Transverse colon (tissue), 4 donors: Measurements from ENCODE around the gene RPS6KA2. TPM values are rescaled to one million over a fixed set of nuclear protein-coding genes. Genes with fewer than 3 reads are reported as not detected.

Experiments
- DNase-seq: peaks from one replicate; pipeline ENCODE4 v3.0.0-alpha.2; 2019
- H3K27ac ChIP-seq, 4 donors: fragments of 200-600 bp; sonication (generic); 2 replicates each; pipeline ENCODE4 v1.5.1; 2016 to 2018; ENCODE audit warnings: inconsistent platforms in 4 of 4
- H3K27me3 ChIP-seq: fragments of 200-600 bp; sonication (generic); 2 replicates; pipeline ENCODE4 v1.5.1; 2017; ENCODE audit warnings: inconsistent platforms
- H3K36me3 ChIP-seq, 4 donors: fragments of 200-600 bp; sonication (generic); 2 replicates each; pipeline ENCODE4 v1.5.1; 2017 to 2019; ENCODE audit warnings: inconsistent platforms in 4 of 4
- H3K4me1 ChIP-seq, 4 donors: fragments of 200-600 bp; sonication (generic); 2 replicates each; pipeline ENCODE4 v1.5.1; 2017 to 2020; ENCODE audit warnings: inconsistent platforms in 4 of 4
- H3K4me3 ChIP-seq, 4 donors: fragments of 200-600 bp; sonication (generic); 1 replicate in 1 of 4; 2 replicates in 3 of 4; pipeline versions ENCODE4 v1.5.1 to v1.6.1; 2017 to 2019; ENCODE audit warnings: inconsistent platforms in 4 of 4
- H3K9me3 ChIP-seq, 2 donors: fragments of 200-600 bp; sonication (generic); 2 replicates each; pipeline ENCODE4 v1.5.1; 2017 to 2019; ENCODE audit warnings: inconsistent platforms in 2 of 2
- EP300 ChIP-seq: sonication (generic); formaldehyde crosslinking; IDR thresholded peaks from one replicate; pipeline ENCODE4 v1.6.1; 2017; ENCODE audit warnings: antibody characterized with exemption, low read depth
- POLR2A ChIP-seq: fragments of 450-650 bp; IDR thresholded peaks from one replicate; pipeline ENCODE4 v1.6.1; 2016; ENCODE audit warnings: antibody characterized with exemption, mild to moderate bottlenecking, moderate library complexity
- POLR2AphosphoS5 ChIP-seq, 3 donors: sonication (generic); formaldehyde crosslinking; IDR thresholded peaks; one replicate each; pipeline ENCODE4 v1.6.1; 2016; ENCODE audit warnings: antibody characterized with exemption in 3 of 3
- WGBS, 2 donors: methylation state at CpG; one replicate each; pipeline ENCODE4 v1.1.5; 2018; ENCODE audit warnings: low coverage in 1 of 2; 5-methylcytosine and 5-hydroxymethylcytosine counted together
- in situ Hi-C, 4 donors: fragments of 200-750 bp; cut with MboI; loops; one replicate each; pipeline versions ENCODE4 v1.15.0 to v1.15.1; 2017; ENCODE audit warnings: low sequenced_read_pairs in 3 of 4, low pct_ligation_motif_present in 1 of 4, low pct_unique_long_range_greater_than_20kb in 1 of 4
- intact Hi-C: fragments of 100-400 bp; cut with DNase I; formaldehyde crosslinking; loops from one replicate; pipeline ENCODE4 v1.15.1; 2023; ENCODE audit warnings: low total_unique reads
- total RNA-seq, 4 donors: library from RNA; depleted of rRNA; stranded (reverse); fragments of >200 nt; gene quantifications; one replicate each; pipeline ENCODE4 v1.1.0, GENCODE V29; 2016
- TF ChIP-seq, protein P1 (sequence below), 5 experiments: fragments of 200-600 bp in 3 of 5; fragments of 450-650 bp in 2 of 5; sonication (generic) in 3 of 5; IDR thresholded peaks; 1 replicate in 2 of 5; 2 replicates in 3 of 5; pipeline ENCODE4 v1.5.1; 2016 to 2017; ENCODE audit warnings: antibody characterized with exemption in 5 of 5, inconsistent platforms in 3 of 5, mild to moderate bottlenecking in 2 of 5, moderate library complexity in 1 of 5

RPS6KA2 gene
- total RNA-seq: 10 to 100 TPM in 3 of 4 donors, 1 to 10 TPM in 1; 9.6 to 41.1 (median 15.4) TPM

DNA sequence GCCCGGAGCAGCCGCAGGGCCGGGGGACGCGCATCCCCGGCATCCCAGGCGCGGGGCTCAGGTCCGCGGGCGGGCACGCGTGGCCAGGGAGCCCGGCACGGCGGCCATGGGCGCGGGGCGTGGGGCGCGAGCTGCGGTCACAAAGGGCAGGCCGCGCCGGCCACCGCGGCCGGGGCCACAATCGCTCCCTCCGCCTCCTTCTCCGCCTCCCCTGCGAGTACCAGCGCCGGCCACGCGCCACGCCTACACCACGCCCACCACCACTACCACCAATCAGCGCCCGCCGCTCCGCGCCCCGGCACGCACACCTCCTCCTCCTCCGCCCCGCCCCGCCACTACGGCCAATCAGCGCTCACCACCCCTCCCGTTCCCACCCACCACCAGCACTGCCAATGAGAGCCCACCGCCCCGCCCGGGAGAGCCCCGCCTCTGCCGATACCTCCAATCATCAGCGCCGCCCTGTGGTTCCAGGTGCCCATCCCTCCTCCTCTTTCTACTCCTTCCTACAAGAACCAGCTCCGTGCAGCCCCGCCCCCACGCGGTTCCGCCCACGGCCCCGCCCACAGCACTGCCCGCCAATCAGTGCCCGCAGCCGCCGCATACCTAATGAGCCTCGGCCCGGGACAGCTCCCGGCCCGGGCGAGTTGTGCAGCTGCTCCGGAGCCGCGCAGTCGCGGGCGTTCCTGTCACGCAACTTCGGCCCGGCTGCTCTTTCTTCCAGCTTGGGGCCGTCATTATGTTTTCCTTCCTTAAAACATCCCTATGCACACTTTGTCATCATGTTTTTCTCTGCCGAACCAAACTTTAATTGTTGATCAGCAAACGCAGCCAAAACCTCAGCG lies at the start of gene RPS6KA2:
Gene RPS6KA2, minus strand, starts transcription at position 219 of the 842 bp plus-strand sequence. CDS start 232 bp downstream, outside the sequence.
- in situ Hi-C loops (loop anchor here in 1 of 4 donors (25.0 kb wide), 1 partner anchor 360 kb away; the partner anchor contains the start of gene CEP43), intact Hi-C loops (loop anchor here (5.0 kb wide), 1 partner anchor 70 kb away; no protein-coding TSS in a partner anchor)
- 1% methylated on average over 56 of the region's 87 CpGs; no CpG with 5 or more reads in 1 of the 2 donors for WGBS, 2 donors
- H3K4me1 ChIP-seq: peaks cover 6 to 23% (median 13%) of the 10 kb centered on the region in 4 donors
- TF ChIP-seq, protein P1, sequence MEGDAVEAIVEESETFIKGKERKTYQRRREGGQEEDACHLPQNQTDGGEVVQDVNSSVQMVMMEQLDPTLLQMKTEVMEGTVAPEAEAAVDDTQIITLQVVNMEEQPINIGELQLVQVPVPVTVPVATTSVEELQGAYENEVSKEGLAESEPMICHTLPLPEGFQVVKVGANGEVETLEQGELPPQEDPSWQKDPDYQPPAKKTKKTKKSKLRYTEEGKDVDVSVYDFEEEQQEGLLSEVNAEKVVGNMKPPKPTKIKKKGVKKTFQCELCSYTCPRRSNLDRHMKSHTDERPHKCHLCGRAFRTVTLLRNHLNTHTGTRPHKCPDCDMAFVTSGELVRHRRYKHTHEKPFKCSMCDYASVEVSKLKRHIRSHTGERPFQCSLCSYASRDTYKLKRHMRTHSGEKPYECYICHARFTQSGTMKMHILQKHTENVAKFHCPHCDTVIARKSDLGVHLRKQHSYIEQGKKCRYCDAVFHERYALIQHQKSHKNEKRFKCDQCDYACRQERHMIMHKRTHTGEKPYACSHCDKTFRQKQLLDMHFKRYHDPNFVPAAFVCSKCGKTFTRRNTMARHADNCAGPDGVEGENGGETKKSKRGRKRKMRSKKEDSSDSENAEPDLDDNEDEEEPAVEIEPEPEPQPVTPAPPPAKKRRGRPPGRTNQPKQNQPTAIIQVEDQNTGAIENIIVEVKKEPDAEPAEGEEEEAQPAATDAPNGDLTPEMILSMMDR (IDR thresholded peaks at IDR 0.05): no peak
- peak; percentile 86 to 94 (median 91) for TF ChIP-seq POLR2AphosphoS5 (IDR thresholded peaks at IDR 0.05)
- TF ChIP-seq EP300: no peak
- TF ChIP-seq POLR2A: peak; percentile 80
- DNase-seq: peak; percentile 100
- H3K27me3 ChIP-seq: peaks cover 9% of the 10 kb centered on the region
- peak within 1 kb of the TSS; percentile 94 to 98 (median 96) for H3K27ac ChIP-seq
- H3K36me3 ChIP-seq: no peaks in the 10 kb centered on the region
- H3K4me3 ChIP-seq: peak within 1 kb of the TSS; percentile 64 to 85 (median 70)
- H3K9me3 ChIP-seq: no peaks in the 10 kb centered on the region

DNA sequence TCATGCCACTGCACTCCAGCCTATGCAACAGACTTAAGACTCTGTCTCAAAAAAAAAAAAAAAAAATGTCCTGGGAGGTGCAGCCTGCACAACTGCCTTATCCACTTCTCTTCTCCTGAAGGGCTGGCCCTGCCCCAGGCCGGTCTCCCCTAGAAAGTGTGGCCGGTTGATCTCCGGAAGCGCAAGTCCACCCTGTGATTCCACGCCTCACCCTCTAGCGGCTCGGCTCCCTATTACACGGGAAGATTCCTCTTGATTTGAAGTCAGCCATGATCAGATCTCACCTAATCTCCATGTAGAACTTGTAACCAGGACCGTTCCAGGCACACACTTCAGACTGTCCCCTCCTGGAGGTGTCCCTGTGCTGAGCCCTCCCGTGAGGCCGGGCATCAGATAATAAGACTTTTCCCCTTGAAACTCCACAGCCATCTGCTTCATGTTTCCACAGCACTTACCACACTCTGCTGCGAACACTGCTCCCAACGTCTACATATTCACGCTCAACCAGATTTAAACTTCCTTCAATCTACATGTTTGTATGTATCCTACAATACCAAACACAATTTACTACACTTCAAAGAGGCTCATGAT lies 49.3 kb upstream of the RPS6KA2 start:
- Histone ChIP-seq H3K36me3 (no peaks in the 10 kb centered on the region), H3K4me3 (no peak overlapping the region), H3K27me3 (no peaks in the 10 kb centered on the region), H3K27ac (no peak overlapping the region), H3K9me3 (no peaks in the 10 kb centered on the region), H3K4me1 (no peaks in the 10 kb centered on the region)
- TF ChIP-seq EP300 (no peak), POLR2AphosphoS5 (IDR thresholded peaks at IDR 0.05) (no peak), POLR2A (no peak)
- TF ChIP-seq, protein P1 (IDR thresholded peaks at IDR 0.05): no peak
- 91 to 95% methylated on average over 6 to 14 of the region's 14 CpGs for WGBS, 2 donors
- in situ Hi-C loops (no loop called here), intact Hi-C loops (no loop called here)
- no peak for DNase-seq

DNA sequence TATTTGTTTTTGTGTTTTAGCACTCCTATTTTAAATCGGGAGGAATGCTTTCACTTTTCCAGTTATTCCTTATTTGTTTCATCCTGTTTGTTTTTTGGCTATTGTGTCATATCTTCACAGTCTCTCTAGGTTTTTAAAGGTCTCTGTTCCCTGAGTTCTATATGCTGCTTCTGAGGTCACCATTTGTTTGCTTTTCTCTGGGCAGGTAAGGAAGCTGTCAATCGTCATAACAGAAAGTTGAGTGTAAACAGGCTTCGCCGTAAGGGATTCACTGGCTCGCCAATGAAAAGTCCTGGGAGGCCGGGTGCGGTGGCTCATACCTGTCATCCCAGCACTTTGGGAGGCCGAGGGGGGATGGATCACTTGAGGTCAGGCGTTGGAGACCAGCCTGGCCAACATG lies 48.7 kb upstream of the RPS6KA2 start:
- no peaks in the 10 kb centered on the region for H3K27me3 ChIP-seq
- H3K36me3 ChIP-seq: no peaks in the 10 kb centered on the region
- in situ Hi-C loops (no loop called here), intact Hi-C loops (no loop called here)
- WGBS, 2 donors: 72 to 75% methylated on average over 8 to 9 of the region's 9 CpGs
- no peaks in the 10 kb centered on the region for H3K9me3 ChIP-seq
- no peaks in the 10 kb centered on the region for H3K4me1 ChIP-seq
- no peak for DNase-seq
- H3K4me3 ChIP-seq: no peak overlapping the region
- TF ChIP-seq, protein P1 (IDR thresholded peaks at IDR 0.05): no peak
- no peak for TF ChIP-seq EP300
- no peak for TF ChIP-seq POLR2AphosphoS5 (IDR thresholded peaks at IDR 0.05)
- no peak for TF ChIP-seq POLR2A
- no peak overlapping the region for H3K27ac ChIP-seq

DNA sequence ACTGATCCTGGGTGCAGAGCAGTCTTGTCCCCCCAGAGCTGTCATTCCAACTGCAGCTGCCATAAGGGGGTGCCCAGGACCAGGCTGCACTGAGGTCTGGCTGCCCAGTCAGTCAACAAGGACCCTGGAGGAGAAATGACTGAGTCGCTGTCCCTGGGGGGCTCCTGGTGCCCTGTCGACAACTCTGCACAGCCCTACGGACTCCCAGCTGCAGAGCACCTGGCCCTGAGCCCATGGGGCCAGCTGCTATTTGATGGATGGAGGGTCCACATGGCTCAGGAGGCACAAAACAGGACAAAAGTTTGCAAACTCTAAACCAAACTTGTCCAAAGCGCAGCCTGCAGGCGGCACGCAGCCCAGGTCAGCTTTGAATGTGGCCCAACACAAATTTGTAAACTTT lies 46.3 kb upstream of the RPS6KA2 start:
- WGBS, 2 donors: 79 to 85% methylated on average over 3 to 6 of the region's 6 CpGs
- H3K4me1 ChIP-seq: no peaks in the 10 kb centered on the region
- H3K27me3 ChIP-seq: no peaks in the 10 kb centered on the region
- intact Hi-C loops (no loop called here), in situ Hi-C loops (no loop called here)
- no peaks in the 10 kb centered on the region for H3K9me3 ChIP-seq
- no peak for DNase-seq
- no peaks in the 10 kb centered on the region for H3K36me3 ChIP-seq
- H3K27ac ChIP-seq: no peak overlapping the region
- TF ChIP-seq EP300 (no peak), POLR2AphosphoS5 (IDR thresholded peaks at IDR 0.05) (no peak), POLR2A (no peak)
- TF ChIP-seq, protein P1 (IDR thresholded peaks at IDR 0.05): no peak
- no peak overlapping the region for H3K4me3 ChIP-seq
